HT1080 (cell line): ENCODE data around the gene SRPK2. TPM values are rescaled to one million over a fixed set of nuclear protein-coding genes. Genes with fewer than 3 reads are reported as not detected.
"Not testable (repeated sequence)": the region's sequence is repeated elsewhere in the genome, so short reads cannot be mapped to it uniquely, and the experiment has no call there.

Experiments
- DNase-seq: peaks from one replicate; pipeline ENCODE4 v3.0.0-alpha.2; 2015; ENCODE audit warnings: low read depth
- total RNA-seq: library from RNA; depleted of rRNA; stranded (reverse); fragments of >200 nt; shearing (Covaris generic); gene quantifications from 2 replicates; pipeline ENCODE4 v1.2.3, GENCODE V29; 2014

The SRPK2 gene
- total RNA-seq, 1 experiment from 2014 or later: 32.0 TPM

- DNase-seq: no peak
These were observed 192.8 kb downstream of the SRPK2 start for GRCh38 chr7:105195891-105196290.

- not testable (repeated sequence) for DNase-seq
These were observed 193.8 kb downstream of the SRPK2 start for GRCh38 chr7:105194959-105195358.

DNA sequence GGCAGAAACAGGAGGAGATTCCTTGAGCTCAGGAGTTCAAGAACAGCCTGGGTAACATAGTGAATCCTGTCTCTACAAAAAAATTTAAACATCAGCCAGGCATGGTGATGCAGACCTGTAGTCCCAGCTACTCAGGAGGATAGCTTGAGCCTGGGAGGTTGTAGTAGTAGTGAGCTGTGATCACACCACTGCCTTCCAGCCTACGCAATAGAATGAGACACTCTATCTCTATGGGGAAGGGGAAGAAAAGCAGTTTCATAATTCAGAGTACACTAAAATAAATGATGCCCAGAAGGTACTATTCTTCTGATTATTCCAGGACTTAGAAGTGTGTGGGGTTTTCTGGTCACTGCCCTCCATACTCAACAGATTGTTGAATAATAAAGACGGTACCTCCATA is 197.4 kb downstream of the SRPK2 start:
- no peak for DNase-seq

GRCh38 chr7:105189859-105190492 is 198.7 kb downstream of the SRPK2 start:
- no peak for DNase-seq

DNA sequence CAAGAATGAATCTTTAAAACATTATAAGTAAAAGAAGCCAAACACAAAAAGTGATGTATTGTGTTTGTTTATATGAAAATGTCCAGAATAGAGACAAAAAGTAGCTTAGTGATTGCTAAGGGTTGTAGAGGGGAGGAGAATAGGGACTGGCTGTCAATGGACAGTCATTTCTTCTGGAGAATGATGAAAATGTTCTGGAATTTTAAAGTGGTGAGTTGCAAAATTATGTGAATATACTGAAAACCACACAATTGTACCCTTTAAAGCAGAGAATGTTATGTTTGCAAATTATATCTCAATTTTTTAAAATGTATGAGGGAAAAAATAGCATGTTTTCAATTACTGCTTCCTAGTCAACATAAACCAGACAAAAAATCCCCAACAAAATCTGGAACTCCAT is 200.5 kb downstream of the SRPK2 start:
- DNase-seq: no peak

DNA sequence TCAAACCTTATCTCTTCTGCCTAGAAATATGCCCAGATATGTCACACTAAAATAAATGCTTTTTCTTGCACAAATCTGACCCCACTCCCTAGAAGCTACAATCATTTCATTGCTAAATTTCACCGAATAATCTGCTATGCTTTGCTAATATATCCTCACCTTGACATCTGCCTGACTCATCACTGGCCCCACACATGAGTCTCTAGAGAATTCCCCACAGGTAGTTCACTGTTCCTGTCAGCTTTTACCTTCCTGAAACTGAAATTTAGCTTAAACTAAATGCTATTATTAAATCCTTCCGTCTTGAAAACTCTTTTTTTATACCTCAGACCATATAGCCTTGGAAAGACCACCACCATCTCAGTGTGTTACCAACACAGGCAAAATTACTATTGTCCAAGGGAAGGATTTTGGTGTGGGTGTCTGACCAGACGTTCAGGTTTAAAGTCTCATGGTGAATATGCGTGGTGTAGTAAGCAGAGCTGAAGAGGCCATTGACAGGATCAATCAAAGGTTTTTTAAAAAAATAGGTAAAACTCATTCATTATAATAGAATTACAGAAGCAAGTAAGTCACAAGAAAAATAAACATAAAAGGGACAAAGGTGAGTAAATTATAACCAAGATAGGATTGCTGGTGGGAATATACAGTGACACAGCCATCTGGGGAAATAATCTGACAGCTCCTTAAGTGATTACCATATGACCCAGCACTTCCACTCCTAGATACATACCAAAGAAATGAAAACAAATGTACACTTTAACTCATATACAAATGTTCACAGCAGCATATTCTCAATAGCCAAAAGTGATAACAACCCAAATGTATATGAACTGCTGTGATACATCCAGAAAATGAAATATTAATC is 201.2 kb downstream of the SRPK2 start:
- DNase-seq: no peak

DNA sequence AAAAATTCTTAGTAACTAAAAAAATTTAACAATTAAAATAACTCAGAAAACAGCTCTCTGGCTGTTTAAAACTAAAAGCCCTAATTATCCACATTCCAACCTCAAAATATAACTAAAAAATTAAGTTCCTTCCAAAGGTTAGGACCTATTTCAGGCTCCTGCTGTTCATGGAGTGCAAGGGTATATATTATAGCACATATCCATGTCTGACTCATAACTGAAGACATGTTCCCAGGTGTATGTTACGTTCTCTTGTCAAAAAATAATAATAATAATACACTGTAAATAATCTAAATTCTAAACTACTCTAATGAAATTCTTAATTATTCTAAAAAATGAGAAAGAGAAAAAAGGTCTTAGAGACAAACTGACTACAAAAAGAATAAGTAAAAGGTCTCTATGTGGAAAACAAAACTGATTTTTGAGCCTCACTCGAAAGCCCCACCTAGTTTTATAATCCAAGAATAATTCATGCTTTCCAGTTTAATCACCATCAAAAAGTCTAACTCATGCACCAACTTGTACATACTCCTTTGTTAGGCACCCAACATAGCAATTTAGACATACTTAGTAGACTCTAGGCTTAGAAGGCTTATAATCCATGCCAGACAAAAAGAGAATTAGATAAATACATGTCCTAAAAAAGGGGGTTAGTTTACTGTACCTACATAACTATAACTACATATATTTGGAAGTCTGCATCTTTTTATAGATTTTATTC is 203.3 kb downstream of the SRPK2 start:
- no peak for DNase-seq

- no peak for DNase-seq
These were observed 208.7 kb downstream of the SRPK2 start for GRCh38 chr7:105180002-105180401.

GRCh38 chr7:105178928-105179541 is 209.7 kb downstream of the SRPK2 start:
- DNase-seq: no peak

DNA sequence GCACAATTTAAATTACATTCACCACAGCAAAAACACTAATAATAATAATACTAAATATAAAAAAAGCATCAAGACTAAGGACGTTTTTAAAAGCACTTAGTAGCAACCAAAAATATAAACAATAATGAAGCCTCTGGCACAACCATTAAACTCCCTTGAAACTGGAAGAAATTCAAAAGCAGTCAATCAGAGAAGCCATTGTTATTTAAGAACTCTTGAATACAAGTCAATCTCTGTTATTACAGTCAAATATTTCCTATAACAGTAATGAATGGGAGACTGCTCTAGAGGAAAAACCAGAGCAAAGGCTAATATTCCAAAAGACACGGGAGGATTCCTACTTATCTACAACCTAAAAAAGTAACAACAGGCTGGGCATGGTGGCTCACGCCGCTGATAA is 210.5 kb downstream of the SRPK2 start:
- no peak for DNase-seq

GRCh38 chr7:105177026-105177425 is 211.7 kb downstream of the SRPK2 start:
- DNase-seq: no peak

DNA sequence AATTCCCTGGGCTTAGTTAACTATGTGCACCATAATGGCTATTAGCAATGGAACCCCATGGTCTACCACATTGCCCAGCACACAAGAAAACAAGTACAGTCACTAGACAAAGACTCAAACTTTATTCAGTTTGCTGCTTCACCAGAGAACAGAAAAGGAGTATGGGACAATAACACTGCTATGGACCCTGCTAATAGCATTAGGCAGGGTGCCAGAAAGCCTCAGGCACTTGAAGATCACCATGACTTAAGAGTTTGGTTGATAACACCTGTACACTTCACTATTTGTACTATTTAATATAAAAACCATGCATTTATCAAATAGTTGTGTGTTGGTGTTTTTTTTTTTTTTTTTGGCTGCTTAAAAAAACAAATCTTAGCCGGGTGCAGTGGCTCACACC is 215.1 kb downstream of the SRPK2 start:
- DNase-seq: no peak

- DNase-seq: no peak
These were observed 224.0 kb downstream of the SRPK2 start for GRCh38 chr7:105164751-105165150.

DNA sequence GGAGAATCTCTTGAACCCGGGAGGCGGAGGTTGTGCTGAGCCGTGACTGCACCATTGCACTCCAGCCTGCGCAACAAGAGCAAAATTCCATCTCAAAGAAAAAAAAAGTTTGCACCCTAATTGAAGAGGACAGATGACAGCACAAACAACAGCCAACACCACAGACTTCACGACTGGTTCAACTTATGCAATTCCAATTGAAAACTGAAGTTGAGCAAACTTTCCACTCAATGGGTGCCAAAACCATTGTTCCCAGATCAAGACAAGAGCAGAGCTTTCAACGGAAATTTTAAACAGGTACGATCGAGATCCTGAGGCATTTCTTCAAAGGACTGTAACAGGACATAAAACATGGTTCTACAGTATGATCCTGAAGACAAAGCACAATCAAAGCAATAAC is 225.0 kb downstream of the SRPK2 start:
- DNase-seq: no peak

DNA sequence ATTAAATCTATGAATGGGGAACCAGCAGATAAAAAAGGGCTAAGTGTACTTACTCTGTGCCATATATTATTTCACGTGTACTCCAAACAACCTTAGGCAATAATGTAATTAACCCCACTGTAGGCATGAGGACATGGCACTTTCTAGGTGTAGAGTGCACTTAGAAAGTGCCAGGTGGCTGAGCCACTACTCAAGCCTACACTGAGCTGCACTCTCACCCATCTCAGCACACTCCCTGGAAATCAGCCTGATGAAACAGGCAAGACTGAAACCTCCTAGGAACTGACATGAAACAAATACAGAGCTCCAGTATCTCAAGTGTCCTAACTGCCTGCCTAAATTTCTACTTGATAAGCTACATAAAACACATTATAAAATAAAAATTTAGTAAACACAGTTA is 227.4 kb downstream of the SRPK2 start:
- no peak for DNase-seq

- no peak for DNase-seq
These were observed 231.4 kb downstream of the SRPK2 start for GRCh38 chr7:105157278-105157677.

- DNase-seq: no peak
These were observed 232.0 kb downstream of the SRPK2 start for GRCh38 chr7:105156731-105157130.

GRCh38 chr7:105154084-105154483 is 234.6 kb downstream of the SRPK2 start:
- no peak for DNase-seq

GRCh38 chr7:105153531-105153930 is 235.2 kb downstream of the SRPK2 start:
- DNase-seq: no peak

- DNase-seq: no peak
These were observed 237.6 kb downstream of the SRPK2 start for GRCh38 chr7:105151152-105151551.

DNA sequence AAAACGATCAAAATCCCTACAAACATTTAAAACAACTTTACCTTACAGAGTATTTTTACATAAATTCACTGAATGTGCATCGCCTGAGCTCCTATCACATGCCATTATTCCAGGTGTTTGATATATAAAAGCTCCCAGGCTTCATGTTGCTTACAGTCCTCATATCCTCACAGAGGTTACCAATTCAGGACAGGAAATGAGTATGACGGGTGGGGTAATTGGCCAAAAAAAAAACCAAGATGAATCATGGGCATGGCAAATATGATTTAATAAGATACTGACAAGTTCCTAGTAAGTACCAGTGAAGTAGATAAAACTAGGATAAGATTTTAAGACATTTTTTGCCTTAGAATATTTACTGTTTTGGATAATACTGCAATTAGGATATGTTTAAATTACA is 238.9 kb downstream of the SRPK2 start:
- DNase-seq: peak; percentile 88

- DNase-seq: peak; percentile 10
These were observed 247.7 kb downstream of the SRPK2 start for GRCh38 chr7:105141068-105141467.
